Subcutaneous adipose tissue (tissue), 4 donors: ENCODE results near the gene CTSC. TPM values are rescaled to one million over a fixed set of nuclear protein-coding genes. Genes with fewer than 3 reads are reported as not detected.

ENCODE experiments used
- CTCF ChIP-seq: fragments of 450-650 bp; IDR thresholded peaks from one replicate; pipeline ENCODE4 v1.5.1; 2016; ENCODE audit warnings: low read depth, mild to moderate bottlenecking, control low read depth, antibody characterized with exemption, moderate library complexity
- total RNA-seq, 4 donors: library from RNA; depleted of rRNA; stranded (reverse); fragments of >200 nt; gene quantifications; one replicate each; pipeline ENCODE4 v1.1.0, GENCODE V29; 2016

CTSC gene
- total RNA-seq, 4 donors from 2014 or later: 58.0 to 303 (median 147) TPM

GRCh38 chr11:88315015-88315414, 22.5 kb downstream of the CTSC start:
- no peak for TF ChIP-seq CTCF

GRCh38 chr11:88313441-88313840, 24.1 kb downstream of the CTSC start:
- no peak for TF ChIP-seq CTCF

- TF ChIP-seq CTCF: no peak
These were observed 24.9 kb downstream of the CTSC start for GRCh38 chr11:88312628-88313027.

GRCh38 chr11:88310246-88310645, 27.3 kb downstream of the CTSC start:
- TF ChIP-seq CTCF: no peak

GRCh38 chr11:88308576-88308975, 29.0 kb downstream of the CTSC start:
- no peak for TF ChIP-seq CTCF

- TF ChIP-seq CTCF: no peak
These were observed 29.6 kb downstream of the CTSC start for GRCh38 chr11:88307749-88308425.

- no peak for TF ChIP-seq CTCF
These were observed 30.8 kb downstream of the CTSC start for GRCh38 chr11:88306785-88307184.
